HepG2 (cell line): Measurements from ENCODE around the gene EIF6. TPM values are rescaled to one million over a fixed set of nuclear protein-coding genes. Genes with fewer than 3 reads are reported as not detected.

ENCODE experiments used
- ATAC-seq: fragments of 200-7000 bp; cut with Tn5 transposase; 3 replicates; pipeline ENCODE4 v1.9.1; 2020; ENCODE audit warnings: mild to moderate bottlenecking, moderate library complexity
- BruUV-seq: library from RNA; stranded (reverse); fragments of 400-500 nt; replicated peaks from 2 replicates; lab custom pipeline; 2021; lab: Mats Ljungman, UMichigan
- CTCF ChIA-PET: fragments of 300-600 bp; formaldehyde crosslinking; extraction: SDS; loops from one replicate; lab custom pipeline; 2021; ENCODE audit warnings: low total read pairs, inconsistent platforms, low intra/inter-chr PET ratio; lab: Yijun Ruan, JAX
- POLR2A ChIA-PET: fragments of 350-600 bp; sonication (Branson Sonifier 250); formaldehyde crosslinking; loops from one replicate; lab custom pipeline; 2020; ENCODE audit warnings: antibody characterized with exemption, inconsistent platforms; lab: Yijun Ruan, JAX
- DNase-seq: peaks from one replicate; pipeline ENCODE4 v3.0.0-alpha.2; 2015; ENCODE audit warnings: low spot score
- FAIRE-seq: peaks from 3 replicates; lab custom pipeline; 2011; peaks lifted over from hg19 to GRCh38; lab: Jason Lieb, UNC
- H2AFZ ChIP-seq: one replicate; pipeline ENCODE4 v1.6.1; 2011; ENCODE audit warnings: low read length, inconsistent platforms
- H3K27ac ChIP-seq: fragments of 300-600 bp; 3 replicates; pipeline ENCODE4 v1.8.0; 2011; ENCODE audit warnings: mixed run types, mild to moderate bottlenecking, mixed read lengths, low read length, inconsistent platforms; ENCODE audit not compliant: insufficient read depth; ENCODE audit errors: extremely low read length
- H3K27me3 ChIP-seq, 2 experiments: fragments of 200-600 bp in 1 of 2; 2 replicates in 1 of 2; 3 replicates in 1 of 2; pipeline versions ENCODE4 v1.6.0 to v1.8.0; 2011; ENCODE audit warnings: low read length in 2 of 2, mild to moderate bottlenecking in 2 of 2, moderate library complexity in 2 of 2, inconsistent platforms in 1 of 2; ENCODE audit not compliant: insufficient read depth in 2 of 2, control insufficient read depth in 1 of 2
- H3K36me3 ChIP-seq, 2 experiments: fragments of 200-600 bp in 1 of 2; replicated peaks in 1 of 2; 2 replicates in 1 of 2; 3 replicates in 1 of 2; pipeline versions ENCODE4 v1.5.1 to v1.8.0; 2011; ENCODE audit warnings: low read length in 2 of 2, inconsistent platforms in 1 of 2; ENCODE audit not compliant: insufficient read depth in 2 of 2, control insufficient read depth in 1 of 2
- H3K4me1 ChIP-seq: 2 replicates; pipeline ENCODE4 v1.5.1; 2012; ENCODE audit warnings: low read length, inconsistent platforms; ENCODE audit not compliant: insufficient read depth
- H3K4me2 ChIP-seq: 2 replicates; pipeline ENCODE4 v1.6.0; 2011; ENCODE audit warnings: low read depth, low read length, inconsistent platforms
- H3K4me3 ChIP-seq, 3 experiments: fragments of 200-600 bp in 1 of 3; sonication (generic), shearing (Covaris generic) in 1 of 3; replicated peaks in 1 of 3; 2 replicates each; pipeline ENCODE4 v1.5.1; 2011 to 2016; ENCODE audit warnings: low read length in 3 of 3, inconsistent platforms in 2 of 3, low read depth in 2 of 3, mild to moderate bottlenecking in 2 of 3, control low read depth in 1 of 3, mixed read lengths in 1 of 3; ENCODE audit not compliant: insufficient read depth in 1 of 3
- H3K79me2 ChIP-seq: one replicate; pipeline ENCODE4 v1.6.1; 2011; ENCODE audit warnings: low read length, inconsistent platforms; ENCODE audit not compliant: insufficient read depth
- H3K9ac ChIP-seq: 2 replicates; pipeline ENCODE4 v1.6.0; 2011; ENCODE audit warnings: mild to moderate bottlenecking, low read depth, low read length, inconsistent platforms; ENCODE audit not compliant: insufficient read depth
- H3K9me3 ChIP-seq: 2 replicates; pipeline ENCODE4 v1.5.1; 2012; ENCODE audit warnings: mild to moderate bottlenecking, low read length
- H4K20me1 ChIP-seq: 2 replicates; pipeline ENCODE4 v1.6.0; 2011; ENCODE audit warnings: inconsistent platforms, mild to moderate bottlenecking, low read length, moderate library complexity; ENCODE audit not compliant: insufficient read depth
- EED ChIP-seq: sonication (generic); formaldehyde crosslinking; IDR thresholded peaks from 2 replicates; pipeline ENCODE4 v1.5.0; 2020; ENCODE audit warnings: mild to moderate bottlenecking, missing genetic modification reagents
- HHEX ChIP-seq: IDR thresholded peaks from 2 replicates; pipeline ENCODE4 v1.6.1; 2016; ENCODE audit warnings: control low read depth
- ZBTB8A ChIP-seq: sonication (generic); formaldehyde crosslinking; IDR thresholded peaks from 2 replicates; pipeline ENCODE4 v1.4.0; 2020; ENCODE audit warnings: mild to moderate bottlenecking, low read depth, missing genetic modification reagents, borderline replicate concordance
- ZMAT3 ChIP-seq: sonication (generic); formaldehyde crosslinking; conservative IDR thresholded peaks from 2 replicates; pipeline ENCODE4 v1.7.0; 2021; ENCODE audit warnings: missing genetic modification reagents
- ZNF605 ChIP-seq: sonication (generic); formaldehyde crosslinking; IDR thresholded peaks from 2 replicates; pipeline ENCODE4 v1.8.0; 2022; ENCODE audit warnings: mild to moderate bottlenecking, missing genetic modification reagents
- ZNF609 ChIP-seq: sonication (generic); formaldehyde crosslinking; IDR thresholded peaks from 2 replicates; pipeline ENCODE4 v1.4.0; 2020; ENCODE audit warnings: mild to moderate bottlenecking, missing genetic modification reagents, borderline replicate concordance
- WGBS: methylation state at CpG from one replicate; pipeline ENCODE4 v1.1.6; 2017; ENCODE audit warnings: low lambda C conversion rate; 5-methylcytosine and 5-hydroxymethylcytosine counted together
- in situ Hi-C: cut with HindIII; loops from 2 replicates; pipeline ENCODE4 v1.10.0; 2017; ENCODE audit warnings: low pct_unique_long_range_greater_than_20kb; ENCODE audit not compliant: extremely low pct_ligation_motif_present
- intact Hi-C: fragments of 100-400 bp; cut with micrococcal nuclease; formaldehyde crosslinking; loops from one replicate; pipeline ENCODE4 v1.10.0; 2022; ENCODE audit not compliant: unreplicated experiment
- polyA plus RNA-seq, 8 experiments: library from polyadenylated mRNA; depleted of rRNA in 3 of 8; stranded (reverse) in 7 of 8; unstranded in 1 of 8; fragments of >200 nt; fragmentation: Illumina TruSeq in 4 of 8; extraction: Trizol in 4 of 8; gene quantifications; 2 replicates each; pipeline versions ENCODE4 v1.2.1 to v1.2.3, GENCODE V29; 2011 to 2016; ENCODE audit warnings: low read depth in 4 of 8, missing spikeins in 1 of 8, mixed read lengths in 1 of 8; ENCODE audit not compliant: insufficient read depth in 1 of 8
- total RNA-seq, 5 experiments: library from RNA; depleted of rRNA; stranded (reverse); fragments of >200 nt; fragmentation: Illumina TruSeq; extraction: Trizol; gene quantifications; 2 replicates each; pipeline ENCODE4 v1.2.3, GENCODE V29; 2016; ENCODE audit warnings: low read depth in 1 of 5

Gene EIF6
- total and polyA plus RNA-seq, 2 of the 13 experiments (the other 11 are each of a cell fraction or from before 2014, with no cell fraction given): 462 to 466 TPM

- TF ChIP-seq ZNF609 (CRISPR knock-in tag) (no peak), ZNF605 (CRISPR knock-in tag) (no peak), EED (CRISPR knock-in tag) (no peak), ZMAT3 (CRISPR knock-in tag) (no peak)
Measured at GRCh38 chr20:35240811-35241293, 43.7 kb downstream of the EIF6 start (continued).

GRCh38 chr20:35240083-35240810, 44.3 kb downstream of the EIF6 start:
- no peaks in the 10 kb centered on the region for H3K9me3 ChIP-seq
- CTCF ChIA-PET: no interaction called here
- POLR2A ChIA-PET: no interaction called here
- H3K4me3 ChIP-seq: no peak overlapping the region
- no peak overlapping the region for H3K9ac ChIP-seq
- no peak overlapping the region for H3K4me2 ChIP-seq
- H3K79me2 ChIP-seq: no peaks in the 10 kb centered on the region
- intact Hi-C loops: no loop called here
- H4K20me1 ChIP-seq: no peaks in the 10 kb centered on the region
- in situ Hi-C loops: no loop called here
- DNase-seq (no peak), ATAC-seq (no peak), FAIRE-seq (no peak)
- no TSS peak for BruUV-seq
- H3K27ac ChIP-seq: no peak overlapping the region
- H3K4me1 ChIP-seq: no peaks in the 10 kb centered on the region
- TF ChIP-seq HHEX (CRISPR knock-in tag) (no peak), ZBTB8A (CRISPR knock-in tag) (no peak)
- peaks cover 3 to 15% of the 10 kb centered on the region in 2 experiments; a peak in 2 of 5 replicates for H3K27me3 ChIP-seq
- H3K36me3 ChIP-seq: no peaks in the 10 kb centered on the region
- WGBS: 30% methylated on average over 5 of the region's 5 CpGs
- H2AFZ ChIP-seq: no peak overlapping the region
